H1 (cell line): ENCODE measurements around the gene GNAO1. TPM values are rescaled to one million over a fixed set of nuclear protein-coding genes. Genes with fewer than 3 reads are reported as not detected.

Experiments used
- CBX5 ChIP-seq: fragments of 300-800, 300-1000 bp; sonication (generic); IDR thresholded peaks from 2 replicates; pipeline ENCODE4 v1.7.1; 2016; ENCODE audit warnings: antibody characterized with exemption, low read length, low read depth
- CREB1 ChIP-seq: IDR thresholded peaks from 2 replicates; pipeline ENCODE4 v1.6.1; 2012; ENCODE audit warnings: inconsistent platforms
- CTCF ChIP-seq, 3 experiments: IDR thresholded peaks; 1 replicate in 2 of 3; 2 replicates in 1 of 3; pipeline versions ENCODE4 v1.5.1 to v1.6.1; 2011; ENCODE audit warnings: low read length in 3 of 3, mild to moderate bottlenecking in 3 of 3, inconsistent platforms in 2 of 3, low read depth in 1 of 3, moderate library complexity in 1 of 3; ENCODE audit not compliant: insufficient read depth in 1 of 3; ENCODE audit errors: control extremely low read depth in 1 of 3
- PHF8 ChIP-seq: fragments of 200-600 bp; sonication (generic); conservative IDR thresholded peaks from 2 replicates; pipeline ENCODE4 v1.7.1; 2012; ENCODE audit warnings: low read depth, mild to moderate bottlenecking, inconsistent platforms, low read length, moderate library complexity
- TAF1 ChIP-seq: IDR thresholded peaks from 2 replicates; pipeline ENCODE4 v1.6.1; 2011; ENCODE audit warnings: mild to moderate bottlenecking, low read depth, low read length
- TBP ChIP-seq: IDR thresholded peaks from 2 replicates; pipeline ENCODE4 v1.6.1; 2011; ENCODE audit warnings: low read depth, low read length, improper control_type of control experiment
- polyA plus RNA-seq, 7 experiments: library from polyadenylated mRNA; depleted of rRNA in 3 of 7; stranded (reverse) in 5 of 7; unstranded in 2 of 7; fragments of >200 nt in 5 of 7; fragments of 200-250 nt in 2 of 7; gene quantifications; 1 replicate in 5 of 7; 2 replicates in 1 of 7; 4 replicates in 1 of 7; pipeline versions ENCODE4 v1.2.1 to v1.2.3, GENCODE V29; 2011 to 2013; ENCODE audit warnings: missing spikeins in 2 of 7, mixed read lengths in 2 of 7
- total RNA-seq: library from RNA; stranded (reverse); fragmentation: NEBNext Ultra II Directional; extraction: Animal tissue kit (Norgen Biotek cat#: 25700); gene quantifications from 2 replicates; pipeline ENCODE4 v1.2.1, GENCODE V29; 2021

Gene GNAO1
- total and polyA plus RNA-seq, 2 of the 8 experiments (the other 6 are each of a cell fraction or from before 2014, with no cell fraction given): 6.7 to 34.4 TPM

GRCh38 chr16:56317998-56318826, 126.9 kb downstream of the GNAO1 start (continued):
- TF ChIP-seq CTCF (IDR thresholded peaks at IDR 0.05; ENCODE audit: control extremely low read depth in 1 of 3, insufficient read depth in 1 of 3, low read depth in 1 of 3, low read length in 3 of 3): peak; percentile 91 to 95 (median 92)
- TF ChIP-seq TBP: peak; percentile 81
- no peak for TF ChIP-seq CBX5
- TF ChIP-seq TAF1: peak; percentile 35; the same call in 1 of the 2 replicates
- no peak for TF ChIP-seq CREB1
- TF ChIP-seq PHF8: no peak
